Measurements from ENCODE around the gene MBTPS1.

DNA sequence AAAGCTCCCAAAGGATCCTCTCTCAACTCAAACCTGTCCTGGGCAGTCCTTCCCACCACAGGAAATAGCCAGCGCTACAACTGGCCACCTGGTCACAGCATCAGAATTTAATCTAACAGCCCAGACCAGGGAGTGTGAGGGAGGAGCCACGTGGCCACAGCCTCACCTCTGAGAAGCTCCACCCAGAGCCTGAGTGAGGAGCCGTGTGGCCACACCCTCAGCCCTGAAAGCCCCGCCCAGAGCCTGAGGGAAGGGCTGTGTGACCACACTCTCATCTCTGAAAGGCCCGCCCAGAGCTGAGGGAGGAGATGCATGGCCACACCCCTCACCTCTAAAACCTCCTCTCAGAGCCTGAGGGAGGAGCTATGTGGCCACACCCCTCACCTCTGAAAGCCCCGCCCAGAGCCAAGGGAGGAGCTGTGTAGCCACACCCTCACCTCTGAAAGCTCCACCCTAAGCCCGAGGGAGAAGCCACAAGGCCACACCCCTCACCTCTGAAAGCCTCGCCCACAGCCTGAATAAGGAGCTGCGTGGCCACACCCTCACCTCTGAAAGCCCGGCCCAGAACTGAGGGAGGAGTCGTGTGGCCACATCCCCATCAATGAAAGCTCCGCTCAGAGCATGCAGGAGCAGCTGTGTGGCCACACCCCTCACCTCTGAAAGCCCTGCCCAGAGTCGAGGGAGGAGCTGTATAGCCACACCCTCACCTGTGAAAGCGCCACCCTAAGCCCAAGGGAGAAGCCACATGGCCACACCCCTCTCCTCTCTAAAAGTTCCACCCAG is 102.8 kb downstream of the MBTPS1 start:
- TF ChIP-seq, protein P1, sequence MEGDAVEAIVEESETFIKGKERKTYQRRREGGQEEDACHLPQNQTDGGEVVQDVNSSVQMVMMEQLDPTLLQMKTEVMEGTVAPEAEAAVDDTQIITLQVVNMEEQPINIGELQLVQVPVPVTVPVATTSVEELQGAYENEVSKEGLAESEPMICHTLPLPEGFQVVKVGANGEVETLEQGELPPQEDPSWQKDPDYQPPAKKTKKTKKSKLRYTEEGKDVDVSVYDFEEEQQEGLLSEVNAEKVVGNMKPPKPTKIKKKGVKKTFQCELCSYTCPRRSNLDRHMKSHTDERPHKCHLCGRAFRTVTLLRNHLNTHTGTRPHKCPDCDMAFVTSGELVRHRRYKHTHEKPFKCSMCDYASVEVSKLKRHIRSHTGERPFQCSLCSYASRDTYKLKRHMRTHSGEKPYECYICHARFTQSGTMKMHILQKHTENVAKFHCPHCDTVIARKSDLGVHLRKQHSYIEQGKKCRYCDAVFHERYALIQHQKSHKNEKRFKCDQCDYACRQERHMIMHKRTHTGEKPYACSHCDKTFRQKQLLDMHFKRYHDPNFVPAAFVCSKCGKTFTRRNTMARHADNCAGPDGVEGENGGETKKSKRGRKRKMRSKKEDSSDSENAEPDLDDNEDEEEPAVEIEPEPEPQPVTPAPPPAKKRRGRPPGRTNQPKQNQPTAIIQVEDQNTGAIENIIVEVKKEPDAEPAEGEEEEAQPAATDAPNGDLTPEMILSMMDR (conservative IDR thresholded peaks at IDR 0.05 in 1 of 2, IDR thresholded peaks at IDR 0.05 in 1 of 2; ENCODE audit: low read depth in 1 of 2, low read length in 2 of 2), result no peak
- TF ChIP-seq EZH2 (IDR thresholded peaks at IDR 0.05; ENCODE audit: low read length, missing control alignments), result no peak

Data from fibroblast of lung (primary cell).